ENCODE results near the gene NFIL3.

Gene NFIL3

DNA sequence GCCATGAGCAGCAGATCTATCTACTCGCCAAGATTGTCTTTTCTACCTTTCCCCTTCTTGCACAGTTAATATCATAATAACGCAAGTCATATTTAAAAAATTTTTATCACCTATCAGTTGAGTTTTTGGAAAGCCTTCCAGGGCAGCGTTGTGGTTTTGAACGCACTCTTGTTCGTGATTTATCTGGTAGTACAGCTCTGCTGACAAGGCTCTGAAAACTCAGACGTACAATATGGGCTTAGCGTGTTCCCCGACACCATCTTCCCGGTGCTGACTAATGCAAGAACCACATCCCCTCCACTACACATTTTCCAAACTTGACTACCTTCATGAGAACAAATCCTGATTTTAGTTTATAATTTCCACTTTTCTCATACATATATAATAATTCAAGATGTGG, 1.6 kb upstream of the NFIL3 start:
- TF ChIP-seq HDGF (IDR thresholded peaks at IDR 0.05; ENCODE audit: borderline replicate concordance) (no peak), ZNF384 (IDR thresholded peaks at IDR 0.05) (no peak), ELF4 (IDR thresholded peaks at IDR 0.05) (no peak), SP1 (IDR thresholded peaks at IDR 0.05) (no peak), FOXA1 (IDR thresholded peaks at IDR 0.05) (no peak), CTBP1 (IDR thresholded peaks at IDR 0.05; ENCODE audit: borderline replicate concordance) (no peak), NFRKB (IDR thresholded peaks at IDR 0.05) (no peak), LEF1 (IDR thresholded peaks at IDR 0.05; ENCODE audit: borderline replicate concordance) (no peak), BHLHE40 (IDR thresholded peaks at IDR 0.05; ENCODE audit: borderline replicate concordance) (no peak), FOXK2 (IDR thresholded peaks at IDR 0.05) (no peak), ARNT (IDR thresholded peaks at IDR 0.05) (no peak), SUZ12 (IDR thresholded peaks at IDR 0.05) (no peak), TARDBP (IDR thresholded peaks at IDR 0.05) (no peak), L3MBTL2 (conservative IDR thresholded peaks at IDR 0.05) (no peak)
- TF ChIP-seq, protein P1, sequence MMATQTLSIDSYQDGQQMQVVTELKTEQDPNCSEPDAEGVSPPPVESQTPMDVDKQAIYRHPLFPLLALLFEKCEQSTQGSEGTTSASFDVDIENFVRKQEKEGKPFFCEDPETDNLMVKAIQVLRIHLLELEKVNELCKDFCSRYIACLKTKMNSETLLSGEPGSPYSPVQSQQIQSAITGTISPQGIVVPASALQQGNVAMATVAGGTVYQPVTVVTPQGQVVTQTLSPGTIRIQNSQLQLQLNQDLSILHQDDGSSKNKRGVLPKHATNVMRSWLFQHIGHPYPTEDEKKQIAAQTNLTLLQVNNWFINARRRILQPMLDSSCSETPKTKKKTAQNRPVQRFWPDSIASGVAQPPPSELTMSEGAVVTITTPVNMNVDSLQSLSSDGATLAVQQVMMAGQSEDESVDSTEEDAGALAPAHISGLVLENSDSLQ (IDR thresholded peaks at IDR 0.05): no peak
- DNase-seq (ENCODE audit: extremely low spot score): no peak
- CTCF ChIA-PET: interaction anchor here (1.0 to 2.6 kb wide), 2 partner anchors 8 to 510 kb away, joined by 4 to 12 read pairs; no protein-coding TSS in a partner anchor
- POLR2A ChIA-PET: no interaction called here

DNA sequence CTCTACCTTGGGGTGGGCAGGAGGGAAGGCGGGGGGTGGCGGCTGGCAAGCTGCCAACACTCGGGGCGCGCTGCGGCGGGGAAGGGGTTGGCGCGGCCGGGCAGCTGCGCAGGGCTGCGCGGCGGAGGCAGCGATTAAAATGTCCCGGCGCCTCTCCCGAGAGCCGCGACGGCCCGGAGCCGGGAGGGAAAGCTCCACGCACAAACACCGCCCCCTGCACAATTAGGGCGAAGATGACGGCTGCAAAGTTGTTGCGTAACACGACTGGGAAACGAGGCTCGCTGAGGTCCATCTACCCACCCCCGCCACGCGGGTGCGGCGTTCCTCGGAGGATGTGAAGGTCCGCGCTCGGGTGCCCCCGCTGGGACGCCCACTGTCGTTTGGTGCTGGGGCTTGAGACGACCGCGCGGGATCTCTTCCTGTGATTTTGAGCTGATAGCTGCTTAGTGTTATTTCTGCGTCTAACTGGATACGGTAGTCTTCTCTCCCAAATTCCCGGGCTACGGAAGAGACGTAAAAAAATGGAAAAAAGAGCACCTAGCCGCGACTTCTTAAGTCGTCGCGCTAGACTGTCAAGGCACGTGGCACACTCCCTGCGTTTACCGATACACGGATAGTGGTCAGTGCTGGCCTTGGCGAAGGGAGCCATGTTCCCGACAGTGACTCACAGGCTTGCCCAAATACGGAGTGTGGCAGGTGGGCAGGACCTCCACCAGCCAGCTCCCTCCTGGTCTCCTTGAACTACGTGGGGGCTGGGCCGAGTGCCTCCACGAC, 958 bp upstream of the NFIL3 start:
- DNase-seq (ENCODE audit: extremely low spot score): peak; percentile 46
- ChIA-PET POLR2A (interaction anchor here (0.6 to 1.2 kb wide), 6 partner anchors 27 to 666 kb away, joined by 3 to 4 read pairs (median 3); no protein-coding TSS in a partner anchor), CTCF (interaction anchor here (1.0 to 2.6 kb wide), 2 partner anchors 9 to 509 kb away, joined by 4 to 12 read pairs; no protein-coding TSS in a partner anchor)
- TF ChIP-seq, protein P1 (IDR thresholded peaks at IDR 0.05): no peak
- TF ChIP-seq L3MBTL2 (conservative IDR thresholded peaks at IDR 0.05): peak; percentile 92

DNA sequence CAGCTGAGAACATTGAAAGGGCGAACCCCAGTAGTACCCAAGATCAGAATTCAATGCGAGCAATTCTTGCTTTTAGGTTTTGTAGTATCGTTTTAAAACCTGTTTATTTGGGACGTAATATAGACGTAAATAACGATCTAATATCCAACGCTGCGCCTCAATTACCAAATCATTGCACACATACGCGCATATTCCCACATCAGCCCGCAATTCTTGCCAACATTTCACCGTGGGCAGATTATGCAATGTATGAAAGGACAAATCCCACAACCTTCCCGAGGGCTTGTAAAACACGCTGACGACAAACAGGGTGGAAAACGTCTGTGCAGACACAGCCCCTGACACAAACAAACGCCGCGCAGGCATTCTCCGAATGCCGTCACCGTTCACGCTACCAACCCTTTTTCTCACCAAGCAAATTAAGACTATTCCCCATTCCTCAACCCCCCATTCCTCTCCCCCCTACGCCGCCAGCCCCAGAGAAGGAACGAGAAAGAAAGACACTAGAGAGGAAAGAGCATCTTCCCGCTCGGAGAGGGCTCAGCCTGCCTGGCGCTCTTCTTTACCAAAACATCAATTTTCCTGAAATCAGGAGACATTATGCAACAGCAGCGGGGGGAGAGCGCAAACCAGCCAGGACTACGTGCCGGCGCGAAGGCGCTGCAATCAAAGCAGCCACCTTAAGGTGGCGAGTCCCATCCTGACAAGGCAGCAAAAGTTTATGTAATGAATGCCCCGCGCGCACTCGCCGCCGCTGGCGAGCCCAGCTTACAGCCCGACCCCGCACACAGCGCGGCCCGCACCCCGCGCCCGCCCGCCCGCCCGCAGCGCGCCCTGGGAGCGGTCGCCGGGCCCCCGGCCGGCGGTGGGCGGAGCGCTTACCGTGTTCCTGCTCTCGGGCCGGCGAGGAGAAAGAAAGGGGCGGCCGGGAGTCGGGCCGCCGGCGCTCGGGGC, 597 bp downstream of the NFIL3 start:
- no peak for TF ChIP-seq CTBP1 (IDR thresholded peaks at IDR 0.05; ENCODE audit: borderline replicate concordance)
- peak; percentile 24; the same call in 1 of the 2 replicates for TF ChIP-seq L3MBTL2 (conservative IDR thresholded peaks at IDR 0.05)
- CTCF ChIA-PET: no interaction called here

DNA sequence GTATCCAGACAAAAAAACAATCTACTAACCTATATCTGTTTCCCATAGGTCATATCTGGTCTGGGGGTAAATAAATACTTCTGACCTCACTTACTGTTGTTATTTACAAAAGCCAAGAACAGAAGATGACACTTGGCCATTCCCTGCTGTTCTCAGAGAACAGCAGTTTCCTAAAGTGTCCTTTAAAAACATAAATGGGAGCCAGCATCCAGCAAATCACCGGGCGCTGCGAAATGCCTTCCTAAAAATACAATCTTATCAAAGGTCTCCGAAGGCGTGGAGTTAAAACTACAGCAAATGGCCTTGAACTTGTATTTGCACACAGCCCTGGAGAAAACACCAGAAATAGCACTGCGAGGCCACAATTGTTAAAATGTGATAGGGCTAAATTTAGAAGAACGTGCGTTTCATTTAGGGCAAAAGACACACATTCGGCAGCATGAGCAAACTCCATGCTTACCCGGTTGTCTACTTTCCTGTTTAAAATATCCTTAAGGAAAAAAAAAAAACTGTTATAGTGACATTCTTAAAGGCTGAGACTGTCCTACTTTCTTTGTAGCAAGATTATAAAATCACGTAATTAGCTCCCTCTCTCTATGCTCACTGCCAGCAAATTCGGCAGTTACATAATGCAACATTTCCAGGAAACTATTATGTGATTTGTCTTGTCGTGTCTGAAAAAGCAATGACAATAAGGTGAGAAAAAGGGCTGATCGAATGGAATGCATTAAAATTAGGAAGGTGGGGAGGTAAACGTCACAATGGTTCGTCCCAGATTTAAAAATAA, 1.5 kb downstream of the NFIL3 start:
- DNase-seq (ENCODE audit: extremely low spot score): no peak
- POLR2A ChIA-PET: no interaction called here
- CTCF ChIA-PET: no interaction called here
- TF ChIP-seq SUZ12 (IDR thresholded peaks at IDR 0.05): no peak
- no peak for TF ChIP-seq LEF1 (IDR thresholded peaks at IDR 0.05; ENCODE audit: borderline replicate concordance)
- no peak for TF ChIP-seq ARNT (IDR thresholded peaks at IDR 0.05)
- no peak for TF ChIP-seq SP1 (IDR thresholded peaks at IDR 0.05)
- no peak for TF ChIP-seq NFRKB (IDR thresholded peaks at IDR 0.05)
- TF ChIP-seq CTBP1 (IDR thresholded peaks at IDR 0.05; ENCODE audit: borderline replicate concordance): no peak
- TF ChIP-seq FOXK2 (IDR thresholded peaks at IDR 0.05): no peak
- TF ChIP-seq, protein P1 (IDR thresholded peaks at IDR 0.05): no peak
- TF ChIP-seq HDGF (IDR thresholded peaks at IDR 0.05; ENCODE audit: borderline replicate concordance): no peak

More for the DNA sequence above, 597 bp downstream of the NFIL3 start:
- POLR2A ChIA-PET: interaction anchor here (1.0 to 1.2 kb wide), 3 partner anchors 26 to 507 kb away, joined by 3 to 4 read pairs (median 3); no protein-coding TSS in a partner anchor
- peak; percentile 54 for DNase-seq (ENCODE audit: extremely low spot score)

DNA sequence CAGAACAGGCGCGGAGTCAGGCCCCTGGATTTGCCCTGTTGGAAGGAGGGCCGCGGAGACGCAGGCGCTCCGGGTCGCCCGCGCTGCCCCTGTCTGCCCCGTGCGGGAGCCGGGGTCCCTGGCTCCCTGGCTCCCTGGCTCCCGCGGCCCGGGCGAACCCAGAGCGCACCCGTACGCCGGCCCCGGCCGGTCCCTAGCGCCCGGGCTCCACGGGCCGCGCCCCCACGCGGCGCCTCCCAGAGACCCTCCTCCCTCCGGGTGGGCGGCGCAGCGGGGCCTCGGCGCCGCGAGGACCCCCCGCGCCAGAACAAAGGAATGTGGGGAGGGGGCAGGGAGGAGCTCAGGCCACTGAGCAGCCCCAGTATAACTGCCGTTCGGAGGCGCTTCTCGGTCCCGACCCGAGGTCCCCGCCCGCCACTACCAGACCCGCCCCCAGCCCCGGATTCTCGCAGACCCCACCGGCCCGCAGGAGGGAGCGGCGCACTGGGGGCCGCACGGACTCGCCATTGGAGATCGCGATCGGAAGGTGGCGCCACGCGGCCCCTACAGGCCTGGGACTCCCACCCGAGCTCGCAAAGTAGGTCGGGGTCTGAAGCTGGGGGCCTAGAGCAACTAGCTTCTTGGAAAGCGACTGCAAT, 2.4 kb downstream of the NFIL3 start:
- CTCF ChIA-PET: no interaction called here
- TF ChIP-seq ZNF384 (IDR thresholded peaks at IDR 0.05) (no peak), BHLHE40 (IDR thresholded peaks at IDR 0.05; ENCODE audit: borderline replicate concordance) (no peak), LEF1 (IDR thresholded peaks at IDR 0.05; ENCODE audit: borderline replicate concordance) (no peak), TARDBP (IDR thresholded peaks at IDR 0.05) (no peak), SUZ12 (IDR thresholded peaks at IDR 0.05) (no peak), HDGF (IDR thresholded peaks at IDR 0.05; ENCODE audit: borderline replicate concordance) (no peak), FOXM1 (IDR thresholded peaks at IDR 0.05; ENCODE audit: borderline replicate concordance) (no peak), FOXA1 (IDR thresholded peaks at IDR 0.05) (no peak), CTBP1 (IDR thresholded peaks at IDR 0.05; ENCODE audit: borderline replicate concordance) (no peak)
- peak; percentile 52 for DNase-seq (ENCODE audit: extremely low spot score)
- POLR2A ChIA-PET: no interaction called here

Measured in HEK293T (cell line).